GM21526 (cell line): Measurements from ENCODE around the gene KRTAP5-2.
"Not testable (repeated sequence)": the region's sequence is repeated elsewhere in the genome, so short reads cannot be mapped to it uniquely, and the experiment has no call there.

Experiments
- ATAC-seq: cut with Tn5 transposase; IDR thresholded peaks from one replicate; pipeline ENCODE4 v1.9.1; 2021; ENCODE audit warnings: moderate library complexity; ENCODE audit not compliant: unreplicated experiment, low FRiP score

KRTAP5-2 gene

DNA sequence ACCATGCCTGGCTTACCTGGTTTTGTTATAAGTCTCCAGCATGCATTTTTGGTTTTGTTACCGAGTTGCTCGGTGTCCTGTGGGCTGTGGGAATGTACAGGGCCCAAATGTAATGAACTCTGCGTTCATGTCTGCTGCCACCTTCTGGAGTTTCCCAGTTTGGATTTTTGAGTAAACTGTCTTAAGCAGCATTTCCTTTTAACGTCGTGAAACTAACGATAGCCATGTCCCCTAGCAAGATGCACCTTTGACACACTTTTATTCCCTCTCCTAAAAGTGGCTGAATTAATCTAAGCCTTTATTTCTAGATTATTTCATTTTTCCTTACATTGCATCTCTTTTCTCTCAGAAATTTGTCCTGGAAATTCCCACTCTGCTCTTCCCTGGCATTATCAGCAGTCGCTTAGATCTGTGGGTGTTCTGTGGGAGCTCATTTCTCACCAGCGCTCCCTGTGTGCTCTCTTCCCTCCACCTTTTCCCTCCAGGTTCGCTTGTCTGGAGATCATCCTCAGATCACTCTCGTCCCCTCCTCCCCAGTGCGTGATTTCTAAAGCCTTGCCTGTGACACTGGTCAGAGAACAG lies 2.0 kb downstream of the KRTAP5-2 start:
- ATAC-seq = not testable (repeated sequence)

- ATAC-seq = no peak
Observed at GRCh38 chr11:1592628-1593027, 5.5 kb downstream of the KRTAP5-2 start.

GRCh38 chr11:1589996-1590395 lies 8.1 kb downstream of the KRTAP5-2 start:
- ATAC-seq = no peak

DNA sequence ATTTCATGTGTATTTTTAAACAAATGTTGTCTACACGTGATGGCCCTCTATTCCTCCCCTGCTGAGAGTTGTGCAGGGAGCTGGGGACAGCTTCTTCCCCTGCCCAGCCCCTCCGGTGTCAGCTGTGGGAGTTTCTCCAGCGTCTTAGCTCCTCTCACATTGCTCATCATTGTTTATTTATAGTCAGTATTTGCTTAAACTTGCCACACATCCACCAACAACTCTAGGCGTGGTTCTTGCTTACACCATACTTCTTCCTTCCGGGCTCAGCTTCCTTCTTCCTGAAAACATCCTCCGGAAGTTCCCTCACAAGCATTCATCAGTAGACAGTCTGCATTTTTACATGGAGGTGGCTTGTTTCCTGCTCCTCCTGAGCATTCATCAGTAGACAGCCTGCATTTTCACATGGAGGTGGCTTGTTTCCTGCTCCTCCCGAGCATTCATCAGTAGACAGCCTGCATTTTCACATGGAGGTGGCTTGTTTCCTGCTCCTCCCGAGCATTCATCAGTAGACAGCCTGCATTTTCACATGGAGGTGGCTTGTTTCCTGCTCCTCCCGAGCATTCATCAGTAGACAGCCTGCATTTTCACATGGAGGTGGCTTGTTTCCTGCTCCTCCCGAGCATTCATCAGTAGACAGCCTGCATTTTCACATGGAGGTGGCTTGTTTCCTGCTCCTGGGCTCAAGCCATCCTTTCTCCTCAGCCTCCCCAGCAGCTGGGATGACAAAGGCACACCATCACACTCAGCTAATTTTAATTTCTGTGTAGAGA lies 8.7 kb downstream of the KRTAP5-2 start:
- not testable (repeated sequence) for ATAC-seq

DNA sequence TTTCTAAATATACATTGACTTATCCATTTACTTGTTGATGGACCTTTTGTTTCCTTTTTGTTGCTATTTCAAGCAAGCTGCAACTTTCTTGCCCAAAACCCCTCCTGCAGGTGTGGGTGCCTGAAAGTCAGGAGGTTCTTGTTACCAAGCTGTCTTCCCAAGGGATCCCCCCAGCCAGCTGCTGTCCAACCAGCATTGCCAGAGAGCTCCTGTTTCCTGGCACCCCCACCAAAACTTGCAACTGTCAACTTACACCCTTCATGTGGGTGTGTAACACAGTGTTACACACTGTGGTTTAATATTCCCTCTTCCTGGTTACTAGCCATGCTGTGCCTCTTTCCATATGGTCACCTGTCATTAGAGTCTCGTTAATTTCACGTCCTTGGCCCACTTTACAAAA lies 11.4 kb downstream of the KRTAP5-2 start:
- no peak for ATAC-seq

- not testable (repeated sequence) for ATAC-seq
Observed at GRCh38 chr11:1584661-1585370, 13.3 kb downstream of the KRTAP5-2 start, which contains the start of gene KRTAP5-1. Gene KRTAP5-1 (minus strand): TSS chr11:1585283. CDS start chr11:1585249, 34 bp downstream.

- ATAC-seq = not testable (repeated sequence)
Observed at GRCh38 chr11:1582909-1583308, 15.2 kb downstream of the KRTAP5-2 start.

- no peak for ATAC-seq
Observed at GRCh38 chr11:1581976-1582375, 16.1 kb downstream of the KRTAP5-2 start.

- ATAC-seq = no peak
Observed at GRCh38 chr11:1576825-1577224, 21.3 kb downstream of the KRTAP5-2 start.

- ATAC-seq = not testable (repeated sequence)
Observed at GRCh38 chr11:1575756-1576155, 22.3 kb downstream of the KRTAP5-2 start.

DNA sequence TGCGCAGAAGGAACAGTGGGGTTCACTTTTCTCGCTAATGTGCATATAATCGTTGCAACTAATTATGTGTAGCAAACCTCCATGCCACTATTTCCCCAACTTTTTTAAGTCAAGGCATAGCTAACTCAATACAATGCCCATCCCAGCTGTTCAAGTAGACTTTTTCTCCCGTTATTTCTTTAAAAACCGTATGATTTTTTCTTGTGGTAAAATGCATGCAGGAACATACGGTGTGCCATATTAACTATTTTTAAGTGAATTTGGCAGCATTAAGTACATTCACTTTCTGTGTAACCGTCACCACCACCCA lies 23.2 kb downstream of the KRTAP5-2 start:
- no peak for ATAC-seq

DNA sequence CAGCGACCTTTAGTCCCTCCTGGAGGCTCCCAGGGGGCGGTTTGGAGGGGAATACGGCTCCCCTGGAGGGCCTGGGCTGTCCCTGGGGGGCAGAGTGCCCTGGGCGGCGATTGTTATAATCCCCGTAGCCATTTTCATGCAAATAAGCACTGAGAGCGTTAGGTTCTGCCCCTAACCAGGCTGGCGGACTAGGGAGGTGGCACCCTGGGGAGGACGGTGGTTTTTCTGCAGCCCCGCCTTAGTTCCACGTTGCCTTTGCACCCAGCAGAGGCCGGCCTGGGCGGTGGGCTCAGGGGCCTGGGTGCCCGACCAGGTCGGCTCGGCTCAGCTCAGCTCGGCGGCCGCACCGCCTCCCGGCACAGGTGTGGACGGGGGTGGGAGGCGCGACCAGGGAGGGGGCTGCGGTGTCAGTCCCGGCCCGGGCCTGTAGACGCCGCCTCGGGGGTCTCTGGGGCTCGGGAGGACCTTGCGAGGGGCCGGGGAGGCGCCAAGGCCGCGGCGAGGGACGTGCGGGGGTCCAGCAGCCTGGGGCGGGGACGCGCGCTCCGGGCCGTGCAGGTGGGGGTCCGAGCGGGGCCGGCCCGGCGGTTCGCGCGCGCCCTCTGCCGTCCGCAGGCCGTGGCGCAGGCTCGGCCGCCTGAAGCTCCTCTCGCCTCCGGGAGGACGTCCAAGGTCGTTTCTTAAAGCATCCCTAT lies 23.7 kb downstream of the KRTAP5-2 start:
- no peak for ATAC-seq

DNA sequence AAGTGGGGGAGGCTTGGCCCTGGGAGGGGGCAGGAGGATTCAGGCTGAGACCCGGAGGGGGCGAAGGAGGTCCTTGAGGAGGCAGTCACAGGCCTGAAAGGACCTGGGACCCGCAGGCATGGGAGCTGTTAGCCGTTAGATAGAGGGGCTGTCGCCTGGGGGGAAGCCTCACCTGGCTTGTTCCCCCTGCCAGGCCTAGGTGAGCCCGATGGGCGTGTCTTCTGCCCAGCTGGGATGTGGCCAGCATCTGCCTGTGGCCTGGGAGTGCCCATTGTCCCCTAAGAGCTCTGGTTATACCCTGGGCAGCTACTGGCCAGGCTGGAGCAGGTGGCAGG lies 24.2 kb downstream of the KRTAP5-2 start:
- no peak for ATAC-seq

GRCh38 chr11:1573077-1573902 lies 24.8 kb downstream of the KRTAP5-2 start:
- no peak for ATAC-seq

GRCh38 chr11:1572197-1573076 lies 25.7 kb downstream of the KRTAP5-2 start, which contains the start of gene DUSP8:
Gene DUSP8 (minus strand): TSS chr11:1572271. CDS start chr11:1565826, 6,445 bp downstream.
- ATAC-seq = no peak

GRCh38 chr11:1571760-1572196 lies 26.3 kb downstream of the KRTAP5-2 start:
- no peak for ATAC-seq

- no peak for ATAC-seq
Observed at GRCh38 chr11:1570896-1571759, 27.0 kb downstream of the KRTAP5-2 start.

DNA sequence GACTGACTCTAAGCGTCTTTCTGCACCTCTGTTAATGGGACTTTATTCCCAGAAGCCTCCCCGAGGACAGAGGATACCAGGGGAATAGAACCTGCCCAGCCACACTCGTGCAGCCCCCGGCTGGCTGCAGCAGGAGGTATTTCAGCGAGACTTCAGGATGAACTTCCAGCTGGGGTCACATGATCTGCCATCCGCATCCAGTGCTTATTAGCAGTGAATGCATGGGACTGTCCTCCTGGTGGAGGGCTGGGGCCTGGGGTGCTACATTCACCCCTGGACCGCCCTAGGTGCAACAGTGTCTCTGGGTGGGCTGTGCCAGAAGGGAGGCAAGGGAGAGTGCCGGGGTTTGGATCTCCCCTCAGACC lies 27.6 kb downstream of the KRTAP5-2 start:
- no peak for ATAC-seq
